ENCODE measurements around the gene CCHCR1. TPM values are rescaled to one million over a fixed set of nuclear protein-coding genes. Genes with fewer than 3 reads are reported as not detected.

CCHCR1 gene
- total RNA-seq, result 10 to 100 TPM; 11.2 to 31.5 (median 25.6) TPM
- polyA plus RNA-seq, result 10 to 100 TPM; 11.9 to 21.2 TPM
- long read RNA-seq, donor 1, transcript CCHCR1-201 (18 exons, 2,625 nt), result major isoform, 63 of 166 reads
- long read RNA-seq, donor 1, partial matches to known transcripts, result 60 of 166 reads
- long read RNA-seq, donor 1, other reads (novel, unspliced or antisense), result 43 of 166 reads
- long read RNA-seq, donor 2, result 0 reads
- long read RNA-seq, donor 3, transcript CCHCR1-201 (18 exons, 2,625 nt), result major isoform, 18 of 55 reads
- long read RNA-seq, donor 3, partial matches to known transcripts, result 16 of 55 reads
- long read RNA-seq, donor 3, other reads (novel, unspliced or antisense), result 19 of 55 reads

- no peak for TF ChIP-seq EP300 (IDR thresholded peaks at IDR 0.05)
- no peak for TF ChIP-seq CTCF (IDR thresholded peaks at IDR 0.05)
- TF ChIP-seq POLR2A (IDR thresholded peaks at IDR 0.05), result no peak
- H3K36me3 ChIP-seq, result no peaks in the 10 kb centered on the region
- peak within 1 kb of the TSS; percentile 47 to 75 for H3K27ac ChIP-seq
- H3K9me3 ChIP-seq, result no peaks in the 10 kb centered on the region
- no peaks in the 10 kb centered on the region for H3K27me3 ChIP-seq
- peaks cover 7% of the 10 kb centered on the region for H3K4me1 ChIP-seq (ENCODE audit: insufficient read depth)
- 2 to 6% (median 4%) methylated on average over 14 of the region's 14 CpGs for WGBS, 3 donors
- intact Hi-C loops (cut with DNase I), result no loop called here
- DNase-seq, result no peak
- peak within 1 kb of the TSS; percentile 64 for H3K4me3 ChIP-seq
These were observed at the start of gene CCHCR1 for GRCh38 chr6:31157513-31158139. CCHCR1 (minus strand) TSS chr6:31157802; CDS start chr6:31157600, 202 bp downstream.

- Histone ChIP-seq H3K27ac (no peak overlapping the region), H3K27me3 (no peaks in the 10 kb centered on the region), H3K36me3 (no peaks in the 10 kb centered on the region), H3K4me3 (no peak overlapping the region), H3K4me1 (ENCODE audit: insufficient read depth) (peaks cover 2% of the 10 kb centered on the region), H3K9me3 (no peaks in the 10 kb centered on the region)
- no peak for DNase-seq
- TF ChIP-seq EP300 (IDR thresholded peaks at IDR 0.05) (no peak), POLR2A (IDR thresholded peaks at IDR 0.05) (no peak), CTCF (IDR thresholded peaks at IDR 0.05) (no peak)
- intact Hi-C loops (cut with DNase I), result no loop called here
- WGBS, 3 donors, result 77 to 89% (median 77%) methylated on average over 2 of the region's 2 CpGs
These were observed 48.0 kb upstream of the CCHCR1 start for GRCh38 chr6:31205638-31206037.

GRCh38 chr6:31204751-31205145 lies 47.1 kb upstream of the CCHCR1 start:
- 73 to 83% (median 81%) methylated on average over 4 of the region's 4 CpGs for WGBS, 3 donors
- TF ChIP-seq EP300 (IDR thresholded peaks at IDR 0.05) (no peak), POLR2A (IDR thresholded peaks at IDR 0.05) (no peak), CTCF (IDR thresholded peaks at IDR 0.05) (no peak)
- H3K4me3 ChIP-seq, result no peak overlapping the region
- H3K4me1 ChIP-seq (ENCODE audit: insufficient read depth), result peaks cover 2% of the 10 kb centered on the region
- intact Hi-C loops (cut with DNase I), result loop anchor here in 1 of 4 donors (5.0 kb wide), 1 partner anchor 153 kb away; the partner anchor contains the start of gene HLA-B
- no peaks in the 10 kb centered on the region for H3K36me3 ChIP-seq
- no peak for DNase-seq
- no peaks in the 10 kb centered on the region for H3K9me3 ChIP-seq
- no peaks in the 10 kb centered on the region for H3K27me3 ChIP-seq
- no peak overlapping the region for H3K27ac ChIP-seq

GRCh38 chr6:31203345-31203979 lies 45.9 kb upstream of the CCHCR1 start:
- TF ChIP-seq POLR2A (IDR thresholded peaks at IDR 0.05) (no peak), CTCF (IDR thresholded peaks at IDR 0.05) (no peak)
- Histone ChIP-seq H3K27me3 (no peaks in the 10 kb centered on the region), H3K4me1 (ENCODE audit: insufficient read depth) (peaks cover 3% of the 10 kb centered on the region), H3K36me3 (no peaks in the 10 kb centered on the region), H3K9me3 (no peaks in the 10 kb centered on the region), H3K27ac (peak overlapping the region in 1 of 2 donors; percentile 29), H3K4me3 (peak overlapping the region; percentile 40)
- DNase-seq, result no peak
- WGBS, 3 donors, result 7 to 38% (median 11%) methylated on average over 5 of the region's 5 CpGs
- intact Hi-C loops (cut with DNase I), result loop anchor here in 1 of 4 donors (5.0 kb wide), 1 partner anchor 154 kb away; the partner anchor contains the start of gene HLA-B
